ENCODE data around the gene ATAD3B. TPM values are rescaled to one million over a fixed set of nuclear protein-coding genes. Genes with fewer than 3 reads are reported as not detected.

ATAD3B gene
- total RNA-seq (2021) (47.9 to 63.6 TPM (median 48.5 TPM) in 3 replicates), Bru-seq, nascent RNA (percentile 60 among the genes with signal in this experiment)
- long read RNA-seq, experiment 1, full-length matches to known transcripts, result 91 of 145 reads
- long read RNA-seq, experiment 1, partial matches to known transcripts, result 24 of 145 reads
- long read RNA-seq, experiment 1, other reads (novel, unspliced or antisense), result 30 of 145 reads
- long read RNA-seq, experiment 2, transcript ATAD3B-201 (16 exons, 2,448 nt), result major isoform, 6 of 27 reads
- long read RNA-seq, experiment 2, partial matches to known transcripts, result 9 of 27 reads
- long read RNA-seq, experiment 2, other reads (novel, unspliced or antisense), result 12 of 27 reads
- long read RNA-seq, experiment 3, full-length matches to known transcripts, result 1 of 2 reads
- long read RNA-seq, experiment 3, partial matches to known transcripts, result 1 of 2 reads
- long read RNA-seq, experiment 3, other reads (novel, unspliced or antisense), result 0 of 2 reads

- peak; percentile 84 for ATAC-seq
- ChIA-PET CTCF (no interaction called here), POLR2A (no interaction called here)
- H3K36me3 Mint-ChIP-seq, result no peaks in the 10 kb centered on the region
- peak within 1 kb of the TSS; percentile 95 for H3K4me3 Mint-ChIP-seq
- peak; percentile 96 for DNase-seq (ENCODE audit: low spot score)
- H3K27me3 Mint-ChIP-seq (ENCODE audit: low read depth), result no peaks in the 10 kb centered on the region
- H3K4me1 Mint-ChIP-seq, result peaks cover 9% of the 10 kb centered on the region; the same call in 1 of the 2 replicates
- H3K27ac Mint-ChIP-seq, result peak within 1 kb of the TSS; percentile 99
- no peaks in the 10 kb centered on the region for H3K9me3 Mint-ChIP-seq
- TF ChIP-seq NFE2L1 (CRISPR knock-in tag; IDR thresholded peaks at IDR 0.05) (no peak), ELF4 (CRISPR knock-in tag; IDR thresholded peaks at IDR 0.05; ENCODE audit: low read depth) (no peak), ZNF423 (CRISPR knock-in tag; IDR thresholded peaks at IDR 0.05) (no peak), NFYB (CRISPR knock-in tag; conservative IDR thresholded peaks at IDR 0.05; ENCODE audit: low read depth) (peak; percentile 96), RELA (CRISPR knock-in tag; IDR thresholded peaks at IDR 0.05; ENCODE audit: borderline replicate concordance) (no peak), ZBTB43 (CRISPR knock-in tag; IDR thresholded peaks at IDR 0.05) (no peak), E2F5 (CRISPR knock-in tag; IDR thresholded peaks at IDR 0.05) (peak; percentile 95), CTCF (IDR thresholded peaks at IDR 0.05) (no peak), FOXP4 (CRISPR knock-in tag; IDR thresholded peaks at IDR 0.05) (peak; percentile 76; the same call in 1 of the 2 replicates), NR3C1 (CRISPR knock-in tag; conservative IDR thresholded peaks at IDR 0.05; ENCODE audit: low read depth) (no peak), IRF2 (CRISPR knock-in tag; IDR thresholded peaks at IDR 0.05; ENCODE audit: borderline replicate concordance, low read depth) (no peak), ZNF263 (CRISPR knock-in tag; IDR thresholded peaks at IDR 0.05; ENCODE audit: low read depth) (no peak), NR2C2 (CRISPR knock-in tag; IDR thresholded peaks at IDR 0.05) (no peak), MAX (CRISPR knock-in tag; IDR thresholded peaks at IDR 0.05) (peak; percentile 92), USF1 (CRISPR knock-in tag; IDR thresholded peaks at IDR 0.05) (peak; percentile 65; the same call in 1 of the 2 replicates), OVOL2 (CRISPR knock-in tag; IDR thresholded peaks at IDR 0.05; ENCODE audit: borderline replicate concordance) (no peak), CREM (CRISPR knock-in tag; IDR thresholded peaks at IDR 0.05) (peak; percentile 97), CREB1 (CRISPR knock-in tag; IDR thresholded peaks at IDR 0.05) (peak; percentile 75; the same call in 1 of the 2 replicates), SP1 (CRISPR knock-in tag; conservative IDR thresholded peaks at IDR 0.05) (peak; percentile 96), ATF2 (CRISPR knock-in tag; IDR thresholded peaks at IDR 0.05; ENCODE audit: borderline replicate concordance, low read depth) (no peak), E2F4 (CRISPR knock-in tag; IDR thresholded peaks at IDR 0.05; ENCODE audit: borderline replicate concordance, low read depth) (peak; percentile 77), NFATC4 (CRISPR knock-in tag; IDR thresholded peaks at IDR 0.05) (no peak), ZMAT4 (CRISPR knock-in tag; IDR thresholded peaks at IDR 0.05) (no peak)
Observed at GRCh38 chr1:1471389-1472052, at the start of gene ATAD3B. Gene ATAD3B, plus strand, starts transcription at chr1:1471765. Its CDS starts 120 bp downstream, at chr1:1471885.

Data from WTC11 (cell line).